Measurements from ENCODE around the gene SHC2. TPM values are rescaled to one million over a fixed set of nuclear protein-coding genes. Genes with fewer than 3 reads are reported as not detected.

The SHC2 gene
- total and polyA plus RNA-seq, 8 donors: 13.8 to 169 (median 36.6) TPM

DNA sequence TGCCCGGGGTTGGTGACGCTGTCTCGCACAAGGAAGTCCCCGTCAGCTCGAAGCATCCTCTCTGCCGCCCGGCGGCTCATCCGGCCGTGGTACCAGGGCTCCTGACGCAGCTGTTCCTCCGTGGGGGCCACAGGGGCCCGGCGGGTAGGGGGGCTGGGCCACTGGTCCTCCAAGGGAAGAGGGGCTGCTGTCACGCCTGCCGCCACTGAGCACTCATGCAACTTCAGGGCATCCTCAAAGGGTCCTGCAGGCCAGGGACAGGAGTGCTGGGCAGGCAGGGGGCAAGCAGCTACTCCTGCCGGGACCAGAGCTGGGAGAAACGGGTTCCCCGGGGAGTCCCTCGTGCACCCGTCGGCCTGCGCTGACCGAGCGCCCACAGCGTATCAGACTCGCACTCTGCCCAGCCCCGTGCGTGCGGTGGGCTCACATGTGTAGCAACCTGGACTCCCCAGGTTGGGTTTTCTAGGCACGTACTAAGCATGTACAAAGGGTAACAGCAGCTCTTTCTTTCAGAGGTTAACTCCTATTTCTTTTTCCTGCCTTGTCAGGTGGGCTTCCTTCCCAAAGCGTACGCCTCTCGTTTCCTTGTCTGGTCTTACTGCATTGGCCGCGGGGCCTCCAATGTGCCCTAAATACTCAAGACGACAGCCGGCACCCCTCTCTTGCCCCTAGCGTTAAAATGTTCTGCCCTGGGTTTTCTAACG, 38.5 kb downstream of the SHC2 start:
- H3K36me3 ChIP-seq: peaks cover 0 to 68% (median 34%) of the 10 kb centered on the region in 4 donors
- TF ChIP-seq, protein P1, sequence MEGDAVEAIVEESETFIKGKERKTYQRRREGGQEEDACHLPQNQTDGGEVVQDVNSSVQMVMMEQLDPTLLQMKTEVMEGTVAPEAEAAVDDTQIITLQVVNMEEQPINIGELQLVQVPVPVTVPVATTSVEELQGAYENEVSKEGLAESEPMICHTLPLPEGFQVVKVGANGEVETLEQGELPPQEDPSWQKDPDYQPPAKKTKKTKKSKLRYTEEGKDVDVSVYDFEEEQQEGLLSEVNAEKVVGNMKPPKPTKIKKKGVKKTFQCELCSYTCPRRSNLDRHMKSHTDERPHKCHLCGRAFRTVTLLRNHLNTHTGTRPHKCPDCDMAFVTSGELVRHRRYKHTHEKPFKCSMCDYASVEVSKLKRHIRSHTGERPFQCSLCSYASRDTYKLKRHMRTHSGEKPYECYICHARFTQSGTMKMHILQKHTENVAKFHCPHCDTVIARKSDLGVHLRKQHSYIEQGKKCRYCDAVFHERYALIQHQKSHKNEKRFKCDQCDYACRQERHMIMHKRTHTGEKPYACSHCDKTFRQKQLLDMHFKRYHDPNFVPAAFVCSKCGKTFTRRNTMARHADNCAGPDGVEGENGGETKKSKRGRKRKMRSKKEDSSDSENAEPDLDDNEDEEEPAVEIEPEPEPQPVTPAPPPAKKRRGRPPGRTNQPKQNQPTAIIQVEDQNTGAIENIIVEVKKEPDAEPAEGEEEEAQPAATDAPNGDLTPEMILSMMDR (IDR thresholded peaks at IDR 0.05): no peak
- TF ChIP-seq EP300 (IDR thresholded peaks at IDR 0.05) (no peak), POLR2AphosphoS5 (IDR thresholded peaks at IDR 0.05) (no peak), POLR2A (IDR thresholded peaks at IDR 0.05) (no peak)
- H3K4me3 ChIP-seq: no peak overlapping the region
- H3K27ac ChIP-seq: no peak overlapping the region
- H3K9me3 ChIP-seq: no peaks in the 10 kb centered on the region
- 84 to 91% (median 87%) methylated on average over 20 to 40 of the region's 40 CpGs for WGBS, 5 donors
- H3K27me3 ChIP-seq: no peaks in the 10 kb centered on the region
- H3K4me1 ChIP-seq: no peaks in the 10 kb centered on the region
- no peak for DNase-seq
- intact Hi-C loops (cut with DNase I; ENCODE audit: low total_unique reads): no loop called here

DNA sequence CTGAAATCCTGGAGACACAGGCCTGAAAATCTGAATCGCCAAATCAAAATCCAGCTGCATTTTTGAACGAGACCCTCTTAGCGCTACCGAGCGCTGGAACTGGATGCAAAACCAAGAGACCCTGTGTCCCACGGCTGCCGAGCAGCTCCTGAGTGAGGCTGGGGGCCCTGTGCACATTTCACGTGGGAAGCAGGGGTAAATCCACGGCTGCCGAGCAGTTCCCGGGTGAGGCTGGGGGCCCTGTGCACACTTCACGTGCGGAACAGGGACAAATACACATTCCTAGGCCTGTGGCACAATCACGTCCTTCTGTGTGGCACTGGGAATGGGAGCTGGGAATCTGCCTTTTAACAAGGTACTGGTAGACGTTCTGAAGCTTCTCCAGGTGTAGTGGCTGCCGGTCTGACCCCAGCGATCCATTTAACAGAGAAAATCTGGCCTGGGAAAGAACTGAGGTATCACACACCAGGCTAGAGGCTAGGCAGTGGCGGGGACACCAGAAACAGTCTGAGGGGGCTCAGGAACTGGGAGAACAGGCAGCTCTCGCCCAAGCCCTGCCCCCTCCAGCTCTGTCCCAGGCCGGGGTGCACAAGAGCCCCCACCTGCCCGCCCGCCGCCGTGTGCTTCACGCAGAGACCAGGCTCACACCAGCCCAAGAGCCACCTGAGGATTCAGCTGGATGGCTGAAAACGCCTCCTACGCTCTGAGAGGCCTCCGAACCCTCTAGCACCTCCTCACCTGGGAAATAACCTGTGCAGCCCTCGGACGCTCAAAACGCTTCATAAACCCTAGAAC, 40.9 kb downstream of the SHC2 start:
- Histone ChIP-seq H3K27me3 (no peaks in the 10 kb centered on the region), H3K9me3 (no peaks in the 10 kb centered on the region), H3K4me1 (no peaks in the 10 kb centered on the region), H3K27ac (no peak overlapping the region), H3K4me3 (no peak overlapping the region), H3K36me3 (peaks cover 0 to 82% (median 48%) of the 10 kb centered on the region in 4 donors)
- intact Hi-C loops (cut with DNase I; ENCODE audit: low total_unique reads): no loop called here
- TF ChIP-seq POLR2A (IDR thresholded peaks at IDR 0.05) (no peak), POLR2AphosphoS5 (IDR thresholded peaks at IDR 0.05) (no peak), EP300 (IDR thresholded peaks at IDR 0.05) (no peak)
- TF ChIP-seq, protein P1 (IDR thresholded peaks at IDR 0.05): no peak
- 83 to 89% (median 87%) methylated on average over 30 to 31 of the region's 31 CpGs for WGBS, 5 donors
- DNase-seq: no peak

DNA sequence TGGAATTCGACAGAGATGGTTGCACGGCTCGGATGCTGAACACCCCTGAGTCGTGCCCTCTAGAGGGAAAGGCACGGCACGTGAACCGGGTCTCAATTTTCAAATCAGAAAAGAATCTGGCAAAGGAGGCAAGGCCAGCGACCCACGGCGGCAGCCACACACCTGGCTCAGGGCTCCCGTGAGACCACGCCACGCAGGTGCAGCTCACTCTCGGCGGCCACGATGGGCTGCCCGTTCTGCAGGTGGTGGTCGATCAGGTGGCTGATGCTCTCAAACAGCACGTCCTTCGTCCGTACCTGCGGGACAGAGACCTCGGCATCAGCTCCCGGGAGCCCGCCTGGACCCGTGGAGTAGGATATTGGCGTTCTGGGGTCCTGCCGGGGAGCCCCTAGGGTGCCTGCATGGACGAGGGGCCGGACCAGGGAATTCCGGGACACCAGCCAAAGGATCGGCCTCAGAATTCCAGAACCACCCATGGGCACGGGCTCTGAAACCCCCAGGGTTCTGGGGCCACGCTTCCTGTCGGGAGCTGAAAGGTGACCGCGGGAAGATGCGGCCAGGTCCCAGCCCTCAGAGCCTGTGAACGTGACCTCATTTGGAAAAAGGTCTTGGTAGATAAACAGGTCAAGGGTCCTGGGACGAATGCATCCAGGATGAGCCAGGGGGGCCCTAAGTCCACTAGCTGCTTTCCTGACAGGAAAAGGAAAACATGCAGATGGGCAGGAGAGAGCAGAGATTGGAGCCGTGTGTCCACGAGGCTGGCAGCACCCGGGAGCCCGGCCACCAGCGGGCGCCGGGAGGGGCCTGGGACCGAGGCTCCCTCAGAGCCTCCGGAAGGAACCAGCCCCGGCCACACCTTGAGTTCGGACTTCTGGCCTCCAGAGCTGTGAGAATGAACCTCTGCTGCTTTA, 41.8 kb downstream of the SHC2 start:
- no peak overlapping the region for H3K27ac ChIP-seq
- H3K9me3 ChIP-seq: no peaks in the 10 kb centered on the region
- H3K36me3 ChIP-seq: peaks cover 0 to 73% (median 44%) of the 10 kb centered on the region in 4 donors
- intact Hi-C loops (cut with DNase I; ENCODE audit: low total_unique reads): no loop called here
- WGBS, 5 donors: 81 to 83% (median 82%) methylated on average over 37 to 51 of the region's 51 CpGs
- no peak for DNase-seq
- no peaks in the 10 kb centered on the region for H3K4me1 ChIP-seq
- no peak overlapping the region for H3K4me3 ChIP-seq
- H3K27me3 ChIP-seq: peaks cover 0 to 5% (median 0%) of the 10 kb centered on the region in 3 donors
- TF ChIP-seq EP300 (IDR thresholded peaks at IDR 0.05) (no peak), POLR2A (IDR thresholded peaks at IDR 0.05) (no peak), POLR2AphosphoS5 (IDR thresholded peaks at IDR 0.05) (no peak)
- TF ChIP-seq, protein P1 (IDR thresholded peaks at IDR 0.05): no peak

DNA sequence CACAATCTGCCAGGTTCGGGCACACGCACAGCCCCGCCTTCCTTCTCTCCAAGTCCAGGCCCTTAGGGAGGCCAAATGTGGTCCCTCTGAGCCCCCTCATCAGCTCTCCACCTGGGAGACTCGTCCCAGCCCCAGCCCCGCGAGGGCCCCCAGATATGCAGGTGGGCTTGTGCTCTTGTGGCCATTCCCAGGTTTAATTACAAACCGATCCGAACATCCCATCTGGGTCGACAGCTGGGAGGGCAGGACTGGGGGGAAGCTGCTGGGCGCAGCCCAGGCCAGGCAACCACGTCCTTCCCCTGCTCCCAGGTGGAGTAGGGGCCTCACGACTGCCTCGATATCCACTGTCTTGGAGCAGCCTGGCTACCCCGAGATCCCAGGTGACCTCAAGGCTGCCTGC, 44.4 kb downstream of the SHC2 start:
- no peak overlapping the region for H3K27ac ChIP-seq
- no peaks in the 10 kb centered on the region for H3K9me3 ChIP-seq
- peaks cover 0 to 31% (median 6%) of the 10 kb centered on the region in 3 donors for H3K27me3 ChIP-seq
- 83 to 90% (median 88%) methylated on average over 11 to 14 of the region's 14 CpGs for WGBS, 5 donors
- intact Hi-C loops (cut with DNase I; ENCODE audit: low total_unique reads): no loop called here
- DNase-seq: no peak
- TF ChIP-seq POLR2AphosphoS5 (IDR thresholded peaks at IDR 0.05) (no peak), POLR2A (IDR thresholded peaks at IDR 0.05) (no peak), EP300 (IDR thresholded peaks at IDR 0.05) (no peak)
- TF ChIP-seq, protein P1 (IDR thresholded peaks at IDR 0.05): no peak
- no peak overlapping the region for H3K4me3 ChIP-seq
- H3K36me3 ChIP-seq: peaks cover 0 to 53% (median 36%) of the 10 kb centered on the region in 4 donors
- peaks cover 0 to 4% (median 0%) of the 10 kb centered on the region in 4 donors for H3K4me1 ChIP-seq

All from stomach (tissue), 9 donors.